Measurements from ENCODE around the gene SIK2. TPM values are rescaled to one million over a fixed set of nuclear protein-coding genes. Genes with fewer than 3 reads are reported as not detected.

The SIK2 gene
- polyA plus RNA-seq, 10 donors, result 17.7 to 33.1 (median 21.9) TPM

Other genes starting within 250 kb of the SIK2 start
- under 1 TPM in 9 of 10 donors, not detected in 1; 0.06 to 0.45 (median 0.27) TPM for gene POU2AF1, start 223.2 kb upstream of the SIK2 start, polyA plus RNA-seq (ENCODE audit: insufficient read length in 10 of 10)
- not detected for gene BTG4, start 90.1 kb upstream of the SIK2 start, polyA plus RNA-seq (ENCODE audit: insufficient read length in 10 of 10)
- gene HOATZ, start 87.7 kb upstream of the SIK2 start, polyA plus RNA-seq (ENCODE audit: insufficient read length in 10 of 10), result under 1 TPM in 8 of 10 donors, not detected in 2; 0.04 to 0.19 (median 0.09) TPM
- gene LAYN, start 61.7 kb upstream of the SIK2 start, polyA plus RNA-seq (ENCODE audit: insufficient read length in 10 of 10), result 1 to 10 TPM; 4.1 to 8.9 (median 6.9) TPM
- 10 to 100 TPM in 8 of 10 donors, 1 to 10 TPM in 2; 8.9 to 16.1 (median 11.0) TPM for gene PPP2R1B, start 163.9 kb downstream of the SIK2 start, polyA plus RNA-seq (ENCODE audit: insufficient read length in 10 of 10)